Caco-2 (cell line): Measurements from ENCODE around the gene GALK1. TPM values are rescaled to one million over a fixed set of nuclear protein-coding genes. Genes with fewer than 3 reads are reported as not detected.

Experiments
- BruUV-seq: library from RNA; stranded (reverse); fragments of 400-500 nt; replicated peaks from 2 replicates; lab custom pipeline; 2021; lab: Mats Ljungman, UMichigan
- CTCF ChIA-PET: fragments of 300-600 bp; sonication (Branson Sonifier 250); formaldehyde crosslinking; loops from one replicate; lab custom pipeline; 2022; ENCODE audit warnings: antibody characterized with exemption; lab: Charles Lee
- POLR2A ChIA-PET: fragments of 300-600 bp; sonication (Branson Sonifier 250); formaldehyde crosslinking; loops from one replicate; lab custom pipeline; 2022; ENCODE audit warnings: antibody characterized with exemption; lab: Charles Lee
- DNase-seq, 2 experiments: peaks; one replicate each; pipeline versions ENCODE4 v3.0.0 to v3.0.0-alpha.2; 2020 to 2022
- H3K27me3 ChIP-seq: replicated peaks from 2 replicates; pipeline ENCODE4 v1.6.0; 2011; ENCODE audit warnings: low read length; ENCODE audit not compliant: control insufficient read depth, insufficient read depth
- H3K36me3 ChIP-seq: 2 replicates; pipeline ENCODE4 v1.5.1; 2011; ENCODE audit warnings: low read length; ENCODE audit not compliant: control insufficient read depth, insufficient read depth
- H3K4me1 ChIP-seq: fragments of 250-450 bp; sonication (Bioruptor Pico); 2 replicates; pipeline ENCODE4 v1.5.1; 2020; ENCODE audit warnings: mild to moderate bottlenecking
- H3K4me3 ChIP-seq: 2 replicates; pipeline ENCODE4 v1.5.1; 2011; ENCODE audit warnings: low read depth, mild to moderate bottlenecking, control low read depth, low read length
- H3K9me3 ChIP-seq: fragments of 250-450 bp; sonication (Bioruptor Pico); 2 replicates; pipeline ENCODE4 v1.5.1; 2020; ENCODE audit warnings: mild to moderate bottlenecking, moderate library complexity
- H3K27ac Mint-ChIP-seq: one replicate; pipeline ENCODE4 v1.8.0; 2022; ENCODE audit warnings: mixed read lengths; ENCODE audit not compliant: unreplicated experiment
- H3K27me3 Mint-ChIP-seq: one replicate; pipeline ENCODE4 v1.8.0; 2022; ENCODE audit warnings: mixed read lengths; ENCODE audit not compliant: insufficient read depth, unreplicated experiment
- H3K36me3 Mint-ChIP-seq: one replicate; pipeline ENCODE4 v1.8.0; 2022; ENCODE audit warnings: mild to moderate bottlenecking, mixed read lengths; ENCODE audit not compliant: insufficient read depth, unreplicated experiment
- H3K4me1 Mint-ChIP-seq: one replicate; pipeline ENCODE4 v1.8.0; 2022; ENCODE audit warnings: low read depth, mixed read lengths; ENCODE audit not compliant: unreplicated experiment
- H3K4me3 Mint-ChIP-seq: one replicate; pipeline ENCODE4 v1.8.0; 2022; ENCODE audit warnings: mild to moderate bottlenecking, moderate library complexity, mixed read lengths; ENCODE audit not compliant: unreplicated experiment
- H3K9me3 Mint-ChIP-seq: one replicate; pipeline ENCODE4 v1.8.0; 2022; ENCODE audit warnings: mixed read lengths; ENCODE audit not compliant: unreplicated experiment
- CTCF ChIP-seq, 2 experiments: fragments of 200-600 bp in 1 of 2; IDR thresholded peaks; 1 replicate in 1 of 2; 2 replicates in 1 of 2; pipeline versions ENCODE4 v1.5.1 to v1.8.0; 2011 to 2022; ENCODE audit warnings: antibody characterized with exemption in 1 of 2, control low read depth in 1 of 2, inconsistent platforms in 1 of 2, low read depth in 1 of 2, low read length in 1 of 2, mild to moderate bottlenecking in 1 of 2, moderate library complexity in 1 of 2; ENCODE audit not compliant: insufficient read depth in 1 of 2, severe bottlenecking in 1 of 2, unreplicated experiment in 1 of 2
- intact Hi-C: fragments of 100-400 bp; cut with micrococcal nuclease; formaldehyde crosslinking; loops from one replicate; pipeline ENCODE4 v1.10.0; 2022; ENCODE audit not compliant: unreplicated experiment
- total RNA-seq: library from RNA; stranded (reverse); gene quantifications from 2 replicates; pipeline ENCODE4 v1.2.3, GENCODE V29; 2022

The GALK1 gene
- total RNA-seq, 1 experiment from 2014 or later, result 41.1 TPM

GRCh38 chr17:75808549-75808904 is 43.5 kb upstream of the GALK1 start:
- peak overlapping the region; percentile 4 for H3K27ac Mint-ChIP-seq
- no peak for DNase-seq
- Histone ChIP-seq H3K27me3 (no peaks in the 10 kb centered on the region), H3K4me1 (peaks cover 9% of the 10 kb centered on the region), H3K9me3 (no peaks in the 10 kb centered on the region), H3K36me3 (peaks cover 4% of the 10 kb centered on the region), H3K4me3 (no peak overlapping the region)
- no peak overlapping the region for H3K4me3 Mint-ChIP-seq
- peaks cover 11% of the 10 kb centered on the region for H3K36me3 Mint-ChIP-seq
- POLR2A ChIA-PET, result interaction anchor here (1.3 kb wide), 1 partner anchor 28 kb away, joined by 4 read pairs; no protein-coding TSS in a partner anchor
- H3K4me1 Mint-ChIP-seq, result peaks cover 13% of the 10 kb centered on the region
- CTCF ChIA-PET, result interaction anchor here (0.6 to 1.2 kb wide), 2 partner anchors 22 to 59 kb away, joined by 3 read pairs; no protein-coding TSS in a partner anchor
- no peaks in the 10 kb centered on the region for H3K9me3 Mint-ChIP-seq
- no peaks in the 10 kb centered on the region for H3K27me3 Mint-ChIP-seq
- BruUV-seq, result no TSS peak
- no peak for TF ChIP-seq CTCF (IDR thresholded peaks at IDR 0.05; ENCODE audit: insufficient read depth in 1 of 2, low read depth in 1 of 2, low read length in 1 of 2, severe bottlenecking in 1 of 2, unreplicated experiment in 1 of 2)
- intact Hi-C loops, result no loop called here

DNA sequence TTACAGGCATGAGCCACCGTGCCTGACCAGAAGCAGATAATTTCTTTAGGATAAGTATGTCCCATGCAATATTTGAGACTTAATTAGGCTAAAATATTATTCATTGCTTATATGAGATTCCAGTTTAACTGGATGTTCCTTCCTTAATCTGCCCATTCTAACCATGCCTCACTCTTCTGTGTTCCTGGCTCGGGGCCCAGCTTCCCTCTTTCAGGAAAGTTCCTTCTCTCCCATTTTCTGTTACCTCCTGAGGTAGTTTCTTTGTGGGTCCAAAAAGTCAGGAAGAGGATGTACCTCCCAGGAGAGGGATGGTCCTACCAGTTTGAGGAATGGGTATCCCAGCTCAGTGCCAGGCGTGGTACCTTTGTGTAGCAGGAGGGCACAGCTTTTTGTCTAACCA is 42.9 kb upstream of the GALK1 start:
- CTCF ChIA-PET, result interaction anchor here (0.5 to 1.0 kb wide), 2 partner anchors 47 to 451 kb away, joined by 3 to 7 read pairs; partner anchors contain the start of gene WBP2
- Histone ChIP-seq H3K4me3 (no peak overlapping the region), H3K9me3 (no peaks in the 10 kb centered on the region), H3K4me1 (peaks cover 9% of the 10 kb centered on the region), H3K36me3 (peaks cover 4% of the 10 kb centered on the region; the same call in 1 of the 2 replicates), H3K27me3 (no peaks in the 10 kb centered on the region)
- Mint-ChIP-seq H3K27ac (no peak overlapping the region), H3K36me3 (peaks cover 7% of the 10 kb centered on the region), H3K4me3 (no peak overlapping the region), H3K4me1 (peaks cover 13% of the 10 kb centered on the region), H3K9me3 (no peaks in the 10 kb centered on the region), H3K27me3 (no peaks in the 10 kb centered on the region)
- intact Hi-C loops, result no loop called here
- peak in 1 of 2 experiments; percentile 2 for DNase-seq
- no peak for TF ChIP-seq CTCF (IDR thresholded peaks at IDR 0.05; ENCODE audit: insufficient read depth in 1 of 2, low read depth in 1 of 2, low read length in 1 of 2, severe bottlenecking in 1 of 2, unreplicated experiment in 1 of 2)
- POLR2A ChIA-PET, result no interaction called here
- BruUV-seq, result no TSS peak

- Histone ChIP-seq H3K4me1 (peaks cover 9% of the 10 kb centered on the region), H3K4me3 (no peak overlapping the region), H3K27me3 (no peaks in the 10 kb centered on the region), H3K36me3 (peaks cover 1% of the 10 kb centered on the region; the same call in 1 of the 2 replicates), H3K9me3 (no peaks in the 10 kb centered on the region)
- no TSS peak for BruUV-seq
- peaks cover 13% of the 10 kb centered on the region for H3K4me1 Mint-ChIP-seq
- peak in 1 of 2 experiments; percentile 20 for DNase-seq
- H3K27ac Mint-ChIP-seq, result no peak overlapping the region
- H3K4me3 Mint-ChIP-seq, result no peak overlapping the region
- CTCF ChIA-PET, result interaction anchor here (1.0 to 1.1 kb wide), 2 partner anchors 23 to 48 kb away, joined by 3 read pairs; partner anchors contain the start of gene WBP2
- no peaks in the 10 kb centered on the region for H3K9me3 Mint-ChIP-seq
- intact Hi-C loops, result no loop called here
- no peaks in the 10 kb centered on the region for H3K27me3 Mint-ChIP-seq
- POLR2A ChIA-PET, result no interaction called here
- no peak for TF ChIP-seq CTCF (IDR thresholded peaks at IDR 0.05; ENCODE audit: insufficient read depth in 1 of 2, low read depth in 1 of 2, low read length in 1 of 2, severe bottlenecking in 1 of 2, unreplicated experiment in 1 of 2)
- peaks cover 5% of the 10 kb centered on the region for H3K36me3 Mint-ChIP-seq
These were observed 42.0 kb upstream of the GALK1 start for GRCh38 chr17:75806822-75807500.
